Smooth muscle cell of trachea (primary cell): Measurements from ENCODE around the gene ZSWIM6. TPM values are rescaled to one million over a fixed set of nuclear protein-coding genes. Genes with fewer than 3 reads are reported as not detected.

Source experiments
- total RNA-seq: library from RNA; depleted of rRNA; stranded (reverse); fragments of >200 nt; gene quantifications from 2 replicates; pipeline ENCODE4 v1.2.1, GENCODE V29; 2014

Gene ZSWIM6
- 10.4 and 11.5 TPM in 2 replicates for total RNA-seq

DNA sequence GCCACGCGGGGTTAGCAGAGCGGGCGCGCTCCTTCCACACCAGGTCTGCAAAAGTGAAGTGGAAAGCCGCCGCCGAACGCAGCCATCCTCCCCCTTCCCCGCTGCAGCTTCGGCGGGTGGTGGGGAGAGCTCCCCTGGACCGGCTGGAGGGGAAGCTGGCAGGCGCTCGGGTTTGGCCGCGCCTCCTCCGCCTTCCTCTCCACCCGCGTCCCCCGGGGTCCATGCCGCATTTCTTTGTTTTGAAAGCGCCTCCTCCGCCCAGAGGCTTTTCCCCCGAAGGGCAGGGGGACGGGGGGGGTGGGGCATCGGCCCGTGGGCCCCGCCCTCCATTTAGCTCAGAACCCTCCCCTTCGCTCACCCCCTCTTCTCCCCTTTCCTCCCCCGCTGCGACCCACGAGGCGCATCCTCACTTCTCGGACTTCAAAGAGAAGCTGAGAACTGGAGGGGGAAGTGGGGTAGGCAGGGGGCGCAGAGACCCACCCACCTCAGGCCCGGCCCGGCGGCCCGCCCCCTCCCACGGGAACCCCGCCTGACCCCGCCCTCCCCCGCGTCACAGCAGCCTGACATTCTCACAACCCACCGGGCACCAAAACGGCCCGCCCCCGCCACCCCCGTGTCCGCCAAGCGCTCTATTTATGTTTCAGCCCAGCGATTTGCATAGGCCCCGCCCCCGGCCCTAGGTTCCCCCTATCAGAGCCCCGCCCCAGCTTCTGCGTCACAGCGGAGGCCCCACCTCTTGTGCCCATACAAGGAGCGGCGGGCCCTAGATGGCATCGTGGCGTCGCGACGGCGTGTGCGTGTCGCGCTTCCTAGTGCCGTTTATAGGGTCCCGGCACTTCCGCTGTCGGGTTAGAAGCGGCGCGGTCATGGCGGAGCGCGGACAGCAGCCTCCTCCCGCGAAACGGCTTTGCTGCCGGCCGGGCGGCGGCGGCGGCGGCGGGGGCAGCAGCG is at the start of gene ZSWIM6:
TSS of gene ZSWIM6 (plus strand) at position 852 of the 951 bp plus-strand sequence. CDS start at position 867, 15 bp downstream.

Other genes with a start within 250 kb of the ZSWIM6 start
- gene SMIM15, start 169.8 kb upstream of the ZSWIM6 start, total RNA-seq = 51.4 and 72.6 TPM in 2 replicates